ENCODE measurements around the gene GREB1L.
"Not testable (repeated sequence)": the region's sequence is repeated elsewhere in the genome, so short reads cannot be mapped to it uniquely, and the experiment has no call there.

The GREB1L gene

GRCh38 chr18:21265971-21266673 is 24.1 kb downstream of the GREB1L start:
- no peak for DNase-seq

GRCh38 chr18:21267400-21267799 is 25.4 kb downstream of the GREB1L start:
- no peak for DNase-seq

- no peak for DNase-seq
These were observed 27.3 kb downstream of the GREB1L start for GRCh38 chr18:21269349-21269748.

GRCh38 chr18:21270453-21270852 is 28.4 kb downstream of the GREB1L start:
- no peak for DNase-seq

- DNase-seq: no peak
These were observed 30.1 kb downstream of the GREB1L start for GRCh38 chr18:21272016-21272579.

- DNase-seq: no peak
These were observed 31.5 kb downstream of the GREB1L start for GRCh38 chr18:21273568-21273967.

GRCh38 chr18:21275645-21276044 is 33.6 kb downstream of the GREB1L start:
- no peak for DNase-seq

- DNase-seq: no peak
These were observed 35.5 kb downstream of the GREB1L start for GRCh38 chr18:21277578-21277977.

GRCh38 chr18:21278218-21278617 is 36.2 kb downstream of the GREB1L start:
- not testable (repeated sequence) for DNase-seq

GRCh38 chr18:21281603-21282002 is 39.6 kb downstream of the GREB1L start:
- DNase-seq: no peak

GRCh38 chr18:21284540-21284939 is 42.5 kb downstream of the GREB1L start:
- DNase-seq: no peak

- DNase-seq: no peak
These were observed 47.8 kb downstream of the GREB1L start for GRCh38 chr18:21289827-21290226.

- no peak for DNase-seq
These were observed 49.1 kb downstream of the GREB1L start for GRCh38 chr18:21291106-21291505.

GRCh38 chr18:21293479-21293878 is 51.4 kb downstream of the GREB1L start:
- DNase-seq: no peak

GRCh38 chr18:21295101-21295500 is 53.1 kb downstream of the GREB1L start:
- DNase-seq: no peak

GRCh38 chr18:21296045-21296444 is 54.0 kb downstream of the GREB1L start:
- DNase-seq: no peak

- DNase-seq: no peak
These were observed 56.3 kb downstream of the GREB1L start for GRCh38 chr18:21298351-21298750.

GRCh38 chr18:21300035-21300907 is 58.2 kb downstream of the GREB1L start:
- DNase-seq: no peak

GRCh38 chr18:21300908-21301200 is 58.8 kb downstream of the GREB1L start:
- DNase-seq: no peak

GRCh38 chr18:21303445-21303844 is 61.4 kb downstream of the GREB1L start:
- DNase-seq: no peak

- no peak for DNase-seq
These were observed 61.9 kb downstream of the GREB1L start for GRCh38 chr18:21303895-21304294.

- no peak for DNase-seq
These were observed 63.6 kb downstream of the GREB1L start for GRCh38 chr18:21305621-21306020.

GRCh38 chr18:21306368-21306767 is 64.3 kb downstream of the GREB1L start:
- DNase-seq: no peak

- DNase-seq: no peak
These were observed 65.5 kb downstream of the GREB1L start for GRCh38 chr18:21307578-21307977.
